NCI-H510A (cell line): Measurements from ENCODE around the gene PCCA.
"Not testable (repeated sequence)": the region's sequence is repeated elsewhere in the genome, so short reads cannot be mapped to it uniquely, and the experiment has no call there.

Experiments used
- DNase-seq: peaks from one replicate; lab custom pipeline; 2025; lab: John Stamatoyannopoulos, UW

Gene PCCA

GRCh38 chr13:100141461-100141961, 52.6 kb downstream of the PCCA start:
- not testable (repeated sequence) for DNase-seq

GRCh38 chr13:100146534-100146933, 57.6 kb downstream of the PCCA start:
- DNase-seq: no peak

GRCh38 chr13:100147825-100148224, 58.9 kb downstream of the PCCA start:
- DNase-seq: no peak

- DNase-seq: no peak
Observed at GRCh38 chr13:100148422-100148821, 59.5 kb downstream of the PCCA start.

- DNase-seq: no peak
Observed at GRCh38 chr13:100149389-100149788, 60.5 kb downstream of the PCCA start.

- DNase-seq: not testable (repeated sequence)
Observed at GRCh38 chr13:100150711-100151110, 61.8 kb downstream of the PCCA start.

GRCh38 chr13:100154842-100155416, 66.0 kb downstream of the PCCA start:
- DNase-seq: no peak

GRCh38 chr13:100156788-100157187, 67.9 kb downstream of the PCCA start:
- no peak for DNase-seq

- DNase-seq: no peak
Observed at GRCh38 chr13:100158569-100158968, 69.7 kb downstream of the PCCA start.

- DNase-seq: no peak
Observed at GRCh38 chr13:100159584-100159983, 70.7 kb downstream of the PCCA start.

GRCh38 chr13:100160450-100160849, 71.6 kb downstream of the PCCA start:
- no peak for DNase-seq

GRCh38 chr13:100163375-100163774, 74.5 kb downstream of the PCCA start:
- DNase-seq: no peak

- no peak for DNase-seq
Observed at GRCh38 chr13:100173203-100173602, 84.3 kb downstream of the PCCA start.

- DNase-seq: not testable (repeated sequence)
Observed at GRCh38 chr13:100174455-100174854, 85.6 kb downstream of the PCCA start.

GRCh38 chr13:100175078-100175802, 86.3 kb downstream of the PCCA start:
- DNase-seq: no peak

GRCh38 chr13:100175803-100176182, 86.9 kb downstream of the PCCA start:
- DNase-seq: no peak

- no peak for DNase-seq
Observed at GRCh38 chr13:100176801-100177400, 88.0 kb downstream of the PCCA start.

- DNase-seq: no peak
Observed at GRCh38 chr13:100178309-100178708, 89.4 kb downstream of the PCCA start.

- DNase-seq: no peak
Observed at GRCh38 chr13:100179276-100179675, 90.4 kb downstream of the PCCA start.

- DNase-seq: no peak
Observed at GRCh38 chr13:100182900-100183490, 94.1 kb downstream of the PCCA start.

GRCh38 chr13:100184095-100184494, 95.2 kb downstream of the PCCA start:
- no peak for DNase-seq

- DNase-seq: no peak
Observed at GRCh38 chr13:100195568-100195967, 106.7 kb downstream of the PCCA start.

GRCh38 chr13:100196375-100196774, 107.5 kb downstream of the PCCA start:
- no peak for DNase-seq
